Muscle of leg (tissue), 11 donors: ENCODE results near the gene CUBN. TPM values are rescaled to one million over a fixed set of nuclear protein-coding genes. Genes with fewer than 3 reads are reported as not detected.

Source experiments
- DNase-seq: peaks from one replicate; pipeline ENCODE4 v3.0.0; 2013
- H3K27ac ChIP-seq: one replicate; pipeline ENCODE4 v1.5.1; 2013; ENCODE audit warnings: mild to moderate bottlenecking, low read length, control low read depth
- H3K27me3 ChIP-seq: one replicate; pipeline ENCODE4 v1.6.1; 2013; ENCODE audit warnings: low read length; ENCODE audit not compliant: control insufficient read depth, insufficient read depth
- H3K36me3 ChIP-seq: one replicate; pipeline ENCODE4 v1.6.1; 2013; ENCODE audit warnings: low read length; ENCODE audit not compliant: control insufficient read depth, insufficient read depth
- H3K4me1 ChIP-seq: one replicate; pipeline ENCODE4 v1.6.1; 2013; ENCODE audit warnings: low read length; ENCODE audit not compliant: control insufficient read depth, insufficient read depth
- H3K4me3 ChIP-seq: one replicate; pipeline ENCODE4 v1.5.1; 2013; ENCODE audit warnings: low read length, control low read depth
- H3K9me3 ChIP-seq: replicated peaks from 2 replicates; pipeline ENCODE4 v1.6.1; 2013; ENCODE audit warnings: low read depth, low read length; ENCODE audit not compliant: control insufficient read depth
- WGBS: methylation state at CpG from one replicate; pipeline ENCODE4 v1.1.5; 2013; ENCODE audit warnings: missing lambda C conversion rate; ENCODE audit not compliant: insufficient coverage; 5-methylcytosine and 5-hydroxymethylcytosine counted together
- polyA plus RNA-seq, 8 donors: library from polyadenylated mRNA; unstranded; fragments of 120-200 nt; gene quantifications; one replicate each; pipeline versions ENCODE4 v1.2.1 to v1.2.3, GENCODE V29; 2013; ENCODE audit warnings: inconsistent platforms in 1 of 8, low replicate concordance in 1 of 8; ENCODE audit not compliant: insufficient read length in 8 of 8, insufficient read depth in 1 of 8
- total RNA-seq: library from RNA; stranded (reverse); fragments of 120-200 nt; gene quantifications from one replicate; pipeline ENCODE4 v1.2.4, GENCODE V29; 2013

Gene CUBN
- total and polyA plus RNA-seq, 9 donors, result 1.4 to 5.0 (median 2.0) TPM

GRCh38 chr10:16803464-16803863, 326.1 kb downstream of the CUBN start:
- WGBS, result no CpG with 5 or more reads among the region's 2 CpGs
- Histone ChIP-seq H3K4me1 (no peaks in the 10 kb centered on the region), H3K27ac (no peak overlapping the region), H3K9me3 (no peaks in the 10 kb centered on the region), H3K4me3 (no peak overlapping the region), H3K27me3 (no peaks in the 10 kb centered on the region), H3K36me3 (no peaks in the 10 kb centered on the region)
- no peak for DNase-seq

GRCh38 chr10:16799621-16800020, 330.0 kb downstream of the CUBN start:
- 50% methylated on average over 1 of the region's 8 CpGs for WGBS
- no peak overlapping the region for H3K27ac ChIP-seq
- no peaks in the 10 kb centered on the region for H3K9me3 ChIP-seq
- DNase-seq, result no peak
- H3K36me3 ChIP-seq, result no peaks in the 10 kb centered on the region
- H3K27me3 ChIP-seq, result no peaks in the 10 kb centered on the region
- H3K4me1 ChIP-seq, result no peaks in the 10 kb centered on the region
- H3K4me3 ChIP-seq, result no peak overlapping the region

- DNase-seq, result no peak
- Histone ChIP-seq H3K27ac (no peak overlapping the region), H3K9me3 (no peaks in the 10 kb centered on the region), H3K4me3 (no peak overlapping the region), H3K27me3 (no peaks in the 10 kb centered on the region), H3K36me3 (no peaks in the 10 kb centered on the region), H3K4me1 (no peaks in the 10 kb centered on the region)
- WGBS, result no CpG with 5 or more reads among the region's 5 CpGs
These were observed 331.0 kb downstream of the CUBN start for GRCh38 chr10:16798571-16798970.

GRCh38 chr10:16795410-16796073, 334.1 kb downstream of the CUBN start:
- H3K36me3 ChIP-seq, result no peaks in the 10 kb centered on the region
- whole genome bisulfite sequencing, result 90% methylated on average over 8 of the region's 9 CpGs
- no peaks in the 10 kb centered on the region for H3K27me3 ChIP-seq
- H3K4me1 ChIP-seq, result peaks cover 3% of the 10 kb centered on the region
- no peaks in the 10 kb centered on the region for H3K9me3 ChIP-seq
- no peak overlapping the region for H3K27ac ChIP-seq
- no peak for DNase-seq
- H3K4me3 ChIP-seq, result no peak overlapping the region

- no peaks in the 10 kb centered on the region for H3K27me3 ChIP-seq
- H3K27ac ChIP-seq, result no peak overlapping the region
- H3K4me3 ChIP-seq, result no peak overlapping the region
- WGBS, result 100% methylated on average over 1 of the region's 1 CpG
- peaks cover 3% of the 10 kb centered on the region for H3K4me1 ChIP-seq
- DNase-seq, result no peak
- no peaks in the 10 kb centered on the region for H3K9me3 ChIP-seq
- no peaks in the 10 kb centered on the region for H3K36me3 ChIP-seq
These were observed 335.6 kb downstream of the CUBN start for GRCh38 chr10:16794005-16794404.

GRCh38 chr10:16792675-16793074, 336.9 kb downstream of the CUBN start:
- H3K9me3 ChIP-seq, result no peaks in the 10 kb centered on the region
- WGBS, result 42% methylated on average over 6 of the region's 8 CpGs
- no peak overlapping the region for H3K27ac ChIP-seq
- no peaks in the 10 kb centered on the region for H3K27me3 ChIP-seq
- peak; percentile 42 for DNase-seq
- no peak overlapping the region for H3K4me3 ChIP-seq
- H3K4me1 ChIP-seq, result peaks cover 3% of the 10 kb centered on the region
- H3K36me3 ChIP-seq, result no peaks in the 10 kb centered on the region

GRCh38 chr10:16789765-16790164, 339.8 kb downstream of the CUBN start:
- Histone ChIP-seq H3K4me3 (no peak overlapping the region), H3K36me3 (no peaks in the 10 kb centered on the region), H3K4me1 (peaks cover 3% of the 10 kb centered on the region), H3K27me3 (no peaks in the 10 kb centered on the region), H3K9me3 (no peaks in the 10 kb centered on the region), H3K27ac (no peak overlapping the region)
- no peak for DNase-seq
- 50% methylated on average over 1 of the region's 4 CpGs for WGBS

- H3K27ac ChIP-seq, result no peak overlapping the region
- no CpG with 5 or more reads among the region's 7 CpGs for WGBS
- DNase-seq, result no peak
- H3K4me3 ChIP-seq, result no peak overlapping the region
- H3K36me3 ChIP-seq, result no peaks in the 10 kb centered on the region
- no peaks in the 10 kb centered on the region for H3K27me3 ChIP-seq
- H3K9me3 ChIP-seq, result no peaks in the 10 kb centered on the region
- peaks cover 3% of the 10 kb centered on the region for H3K4me1 ChIP-seq
These were observed 340.4 kb downstream of the CUBN start for GRCh38 chr10:16789261-16789660.

GRCh38 chr10:16788778-16789177, 340.8 kb downstream of the CUBN start:
- no CpG with 5 or more reads among the region's 3 CpGs for WGBS
- Histone ChIP-seq H3K4me1 (peaks cover 3% of the 10 kb centered on the region), H3K27ac (no peak overlapping the region), H3K9me3 (no peaks in the 10 kb centered on the region), H3K27me3 (no peaks in the 10 kb centered on the region), H3K4me3 (no peak overlapping the region), H3K36me3 (no peaks in the 10 kb centered on the region)
- DNase-seq, result no peak

GRCh38 chr10:16788125-16788524, 341.5 kb downstream of the CUBN start:
- no peak overlapping the region for H3K27ac ChIP-seq
- H3K9me3 ChIP-seq, result no peaks in the 10 kb centered on the region
- no peaks in the 10 kb centered on the region for H3K36me3 ChIP-seq
- H3K4me1 ChIP-seq, result peaks cover 3% of the 10 kb centered on the region
- no peak for DNase-seq
- H3K27me3 ChIP-seq, result no peaks in the 10 kb centered on the region
- 100% methylated on average over 1 of the region's 6 CpGs for WGBS
- no peak overlapping the region for H3K4me3 ChIP-seq

GRCh38 chr10:16787361-16787791, 342.2 kb downstream of the CUBN start:
- no peak for DNase-seq
- 100% methylated on average over 6 of the region's 12 CpGs for WGBS
- no peak overlapping the region for H3K27ac ChIP-seq
- no peaks in the 10 kb centered on the region for H3K36me3 ChIP-seq
- no peaks in the 10 kb centered on the region for H3K27me3 ChIP-seq
- H3K4me1 ChIP-seq, result no peaks in the 10 kb centered on the region
- no peak overlapping the region for H3K4me3 ChIP-seq
- no peaks in the 10 kb centered on the region for H3K9me3 ChIP-seq
